Stimulated activated CD8-positive, alpha-beta memory T cell treated with anti-CD3 and anti-CD28 coated beads, Interleukin-2, amount 100 ng/mL, for 1 hour (primary cell): ENCODE results near the gene IGLON5.

Experiments used
- DNase-seq, 2 donors: peaks; one replicate each; pipeline ENCODE4 v3.0.0-alpha.2; 2020; ENCODE audit warnings: low read depth in 2 of 2

IGLON5 gene

GRCh38 chr19:51311351-51312257, at the start of gene IGLON5:
Gene IGLON5 (plus strand): TSS chr19:51311644. CDS start chr19:51311848, 204 bp downstream.
- DNase-seq = no peak

GRCh38 chr19:51263808-51264207, 47.6 kb upstream of the IGLON5 start:
- no peak for DNase-seq

- DNase-seq = no peak
Measured at GRCh38 chr19:51271067-51271466, 40.4 kb upstream of the IGLON5 start.

GRCh38 chr19:51272183-51272810, 39.1 kb upstream of the IGLON5 start:
- DNase-seq = no peak

GRCh38 chr19:51274049-51274770, 37.2 kb upstream of the IGLON5 start:
- no peak for DNase-seq

- no peak for DNase-seq
Measured at GRCh38 chr19:51277112-51277511, 34.3 kb upstream of the IGLON5 start.

- no peak for DNase-seq
Measured at GRCh38 chr19:51282335-51282734, 29.1 kb upstream of the IGLON5 start.

GRCh38 chr19:51285682-51286081, 25.8 kb upstream of the IGLON5 start:
- no peak for DNase-seq

- no peak for DNase-seq
Measured at GRCh38 chr19:51289635-51290034, 21.8 kb upstream of the IGLON5 start.

GRCh38 chr19:51292971-51293370, 18.5 kb upstream of the IGLON5 start:
- DNase-seq = no peak

- DNase-seq = no peak
Measured at GRCh38 chr19:51293571-51294210, 17.8 kb upstream of the IGLON5 start.

GRCh38 chr19:51294211-51294976, 17.1 kb upstream of the IGLON5 start:
- no peak for DNase-seq

GRCh38 chr19:51294977-51295375, 16.5 kb upstream of the IGLON5 start:
- DNase-seq = no peak

- DNase-seq = no peak
Measured at GRCh38 chr19:51295382-51296126, 15.9 kb upstream of the IGLON5 start.

- no peak for DNase-seq
Measured at GRCh38 chr19:51296336-51297093, 14.9 kb upstream of the IGLON5 start.

GRCh38 chr19:51297406-51297805, 14.0 kb upstream of the IGLON5 start:
- no peak for DNase-seq

GRCh38 chr19:51301266-51301665, 10.2 kb upstream of the IGLON5 start:
- DNase-seq = no peak

GRCh38 chr19:51305479-51305878, 6.0 kb upstream of the IGLON5 start:
- no peak for DNase-seq

GRCh38 chr19:51316688-51317087, 5.2 kb downstream of the IGLON5 start:
- DNase-seq = no peak

- DNase-seq = no peak
Measured at GRCh38 chr19:51317376-51317775, 5.9 kb downstream of the IGLON5 start.
